Measurements from ENCODE around the gene SAP30. TPM values are rescaled to one million over a fixed set of nuclear protein-coding genes. Genes with fewer than 3 reads are reported as not detected.
A peak's percentile ranks its signal among the peaks of the same experiment; 100 is the strongest.

The SAP30 gene
- total and polyA plus RNA-seq, 9 of the 15 experiments (the other 6 are each of a cell fraction or from before 2014, with no cell fraction given): 5.9 to 51.1 (median 32.6) TPM

DNA sequence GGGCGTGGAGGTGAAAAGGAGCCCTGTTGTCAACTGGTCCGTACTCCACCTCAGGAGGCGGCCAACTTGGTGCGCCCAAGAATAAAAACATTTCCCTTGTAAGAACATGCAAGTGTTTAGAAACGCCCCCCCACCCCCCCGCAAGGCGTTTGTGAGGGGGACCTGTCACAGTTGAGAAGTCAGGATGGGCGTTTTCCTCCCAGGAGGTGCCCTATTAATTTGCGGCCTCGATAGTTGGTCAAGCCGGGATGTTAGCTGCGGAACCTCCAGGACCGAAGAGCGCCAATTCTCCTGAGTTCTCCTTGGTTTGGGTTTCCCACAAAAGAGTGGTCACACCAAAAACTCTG is 651 bp upstream of the SAP30 start (continued):
- TF ChIP-seq, protein P1, sequence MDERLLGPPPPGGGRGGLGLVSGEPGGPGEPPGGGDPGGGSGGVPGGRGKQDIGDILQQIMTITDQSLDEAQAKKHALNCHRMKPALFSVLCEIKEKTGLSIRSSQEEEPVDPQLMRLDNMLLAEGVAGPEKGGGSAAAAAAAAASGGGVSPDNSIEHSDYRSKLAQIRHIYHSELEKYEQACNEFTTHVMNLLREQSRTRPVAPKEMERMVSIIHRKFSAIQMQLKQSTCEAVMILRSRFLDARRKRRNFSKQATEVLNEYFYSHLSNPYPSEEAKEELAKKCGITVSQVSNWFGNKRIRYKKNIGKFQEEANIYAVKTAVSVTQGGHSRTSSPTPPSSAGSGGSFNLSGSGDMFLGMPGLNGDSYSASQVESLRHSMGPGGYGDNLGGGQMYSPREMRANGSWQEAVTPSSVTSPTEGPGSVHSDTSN (CRISPR knock-in tag; IDR thresholded peaks at IDR 0.05; ENCODE audit: low read depth): no peak
- TF ChIP-seq, protein P1 (tag; conservative IDR thresholded peaks at IDR 0.05; ENCODE audit: low read depth): no peak
- TF ChIP-seq GABPB2 (CRISPR knock-in tag; conservative IDR thresholded peaks at IDR 0.05) (no peak), STAT5B (CRISPR knock-in tag; IDR thresholded peaks at IDR 0.05) (no peak), RNF2 (IDR thresholded peaks at IDR 0.05) (0 out of 2 replicates have a peak, but pooled peaks have one; percentile 5), RBM34 (IDR thresholded peaks at IDR 0.05; ENCODE audit: borderline replicate concordance, insufficient read depth, low read length) (no peak), SIX5 (IDR thresholded peaks at IDR 0.05; ENCODE audit: borderline replicate concordance in 1 of 2, insufficient read depth in 1 of 2, low read depth in 1 of 2, low read length in 2 of 2) (no peak), NFE2 (IDR thresholded peaks at IDR 0.05; ENCODE audit: low read depth) (no peak), IFI16 (CRISPR knock-in tag; IDR thresholded peaks at IDR 0.05) (no peak), ZNF778 (CRISPR knock-in tag; IDR thresholded peaks at IDR 0.05) (no peak), CC2D1A (IDR thresholded peaks at IDR 0.05) (no peak), ZNF436 (CRISPR knock-in tag; IDR thresholded peaks at IDR 0.05) (no peak), CBX1 (IDR thresholded peaks at IDR 0.05; ENCODE audit: low read depth) (no peak), SREBF1 (IDR thresholded peaks at IDR 0.05; ENCODE audit: borderline replicate concordance, low read depth, low read length) (no peak), PHF20 (IDR thresholded peaks at IDR 0.05; ENCODE audit: partially characterized antibody) (no peak), TBL1XR1 (IDR thresholded peaks at IDR 0.05; ENCODE audit: low read length in 2 of 2) (no peak)
- TF ChIP-seq, protein P2, sequence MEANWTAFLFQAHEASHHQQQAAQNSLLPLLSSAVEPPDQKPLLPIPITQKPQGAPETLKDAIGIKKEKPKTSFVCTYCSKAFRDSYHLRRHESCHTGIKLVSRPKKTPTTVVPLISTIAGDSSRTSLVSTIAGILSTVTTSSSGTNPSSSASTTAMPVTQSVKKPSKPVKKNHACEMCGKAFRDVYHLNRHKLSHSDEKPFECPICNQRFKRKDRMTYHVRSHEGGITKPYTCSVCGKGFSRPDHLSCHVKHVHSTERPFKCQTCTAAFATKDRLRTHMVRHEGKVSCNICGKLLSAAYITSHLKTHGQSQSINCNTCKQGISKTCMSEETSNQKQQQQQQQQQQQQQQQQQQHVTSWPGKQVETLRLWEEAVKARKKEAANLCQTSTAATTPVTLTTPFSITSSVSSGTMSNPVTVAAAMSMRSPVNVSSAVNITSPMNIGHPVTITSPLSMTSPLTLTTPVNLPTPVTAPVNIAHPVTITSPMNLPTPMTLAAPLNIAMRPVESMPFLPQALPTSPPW (CRISPR knock-in tag; IDR thresholded peaks at IDR 0.05): peak; percentile 84
- TF ChIP-seq, protein P3, sequence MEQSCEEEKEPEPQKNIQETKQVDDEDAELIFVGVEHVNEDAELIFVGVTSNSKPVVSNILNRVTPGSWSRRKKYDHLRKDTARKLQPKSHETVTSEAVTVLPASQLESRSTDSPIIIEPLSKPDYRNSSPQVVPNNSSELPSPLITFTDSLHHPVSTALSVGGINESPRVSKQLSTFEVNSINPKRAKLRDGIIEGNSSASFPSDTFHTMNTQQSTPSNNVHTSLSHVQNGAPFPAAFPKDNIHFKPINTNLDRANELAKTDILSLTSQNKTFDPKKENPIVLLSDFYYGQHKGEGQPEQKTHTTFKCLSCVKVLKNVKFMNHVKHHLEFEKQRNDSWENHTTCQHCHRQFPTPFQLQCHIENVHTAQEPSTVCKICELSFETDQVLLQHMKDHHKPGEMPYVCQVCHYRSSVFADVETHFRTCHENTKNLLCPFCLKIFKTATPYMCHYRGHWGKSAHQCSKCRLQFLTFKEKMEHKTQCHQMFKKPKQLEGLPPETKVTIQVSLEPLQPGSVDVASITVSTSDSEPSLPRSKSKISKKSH (CRISPR knock-in tag; IDR thresholded peaks at IDR 0.05): no peak
- TF ChIP-seq, protein P4, sequence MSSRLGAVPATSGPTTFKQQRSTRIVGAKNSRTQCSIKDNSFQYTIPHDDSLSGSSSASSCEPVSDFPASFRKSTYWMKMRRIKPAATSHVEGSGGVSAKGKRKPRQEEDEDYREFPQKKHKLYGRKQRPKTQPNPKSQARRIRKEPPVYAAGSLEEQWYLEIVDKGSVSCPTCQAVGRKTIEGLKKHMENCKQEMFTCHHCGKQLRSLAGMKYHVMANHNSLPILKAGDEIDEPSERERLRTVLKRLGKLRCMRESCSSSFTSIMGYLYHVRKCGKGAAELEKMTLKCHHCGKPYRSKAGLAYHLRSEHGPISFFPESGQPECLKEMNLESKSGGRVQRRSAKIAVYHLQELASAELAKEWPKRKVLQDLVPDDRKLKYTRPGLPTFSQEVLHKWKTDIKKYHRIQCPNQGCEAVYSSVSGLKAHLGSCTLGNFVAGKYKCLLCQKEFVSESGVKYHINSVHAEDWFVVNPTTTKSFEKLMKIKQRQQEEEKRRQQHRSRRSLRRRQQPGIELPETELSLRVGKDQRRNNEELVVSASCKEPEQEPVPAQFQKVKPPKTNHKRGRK (tag; IDR thresholded peaks at IDR 0.05): no peak
- TF ChIP-seq, protein P5, sequence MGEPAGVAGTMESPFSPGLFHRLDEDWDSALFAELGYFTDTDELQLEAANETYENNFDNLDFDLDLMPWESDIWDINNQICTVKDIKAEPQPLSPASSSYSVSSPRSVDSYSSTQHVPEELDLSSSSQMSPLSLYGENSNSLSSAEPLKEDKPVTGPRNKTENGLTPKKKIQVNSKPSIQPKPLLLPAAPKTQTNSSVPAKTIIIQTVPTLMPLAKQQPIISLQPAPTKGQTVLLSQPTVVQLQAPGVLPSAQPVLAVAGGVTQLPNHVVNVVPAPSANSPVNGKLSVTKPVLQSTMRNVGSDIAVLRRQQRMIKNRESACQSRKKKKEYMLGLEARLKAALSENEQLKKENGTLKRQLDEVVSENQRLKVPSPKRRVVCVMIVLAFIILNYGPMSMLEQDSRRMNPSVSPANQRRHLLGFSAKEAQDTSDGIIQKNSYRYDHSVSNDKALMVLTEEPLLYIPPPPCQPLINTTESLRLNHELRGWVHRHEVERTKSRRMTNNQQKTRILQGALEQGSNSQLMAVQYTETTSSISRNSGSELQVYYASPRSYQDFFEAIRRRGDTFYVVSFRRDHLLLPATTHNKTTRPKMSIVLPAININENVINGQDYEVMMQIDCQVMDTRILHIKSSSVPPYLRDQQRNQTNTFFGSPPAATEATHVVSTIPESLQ (CRISPR knock-in tag; IDR thresholded peaks at IDR 0.05): 0 out of 2 replicates have a peak, but pooled peaks have one; percentile 22
